Fibroblast of lung (primary cell): Measurements from ENCODE around the gene GRID2IP.

Source experiments
- EZH2 ChIP-seq: IDR thresholded peaks from 2 replicates; pipeline ENCODE4 v1.5.1; 2012; ENCODE audit warnings: low read length, control low read depth, mild to moderate bottlenecking; ENCODE audit errors: missing control alignments
- TF ChIP-seq, protein P1 (sequence below), 2 donors: IDR thresholded peaks in 1 of 2; conservative IDR thresholded peaks in 1 of 2; 1 replicate in 1 of 2; 2 replicates in 1 of 2; pipeline ENCODE4 v1.5.1; 2011 to 2012; ENCODE audit warnings: low read length in 2 of 2, control low read depth in 1 of 2, inconsistent platforms in 1 of 2, low read depth in 1 of 2, mild to moderate bottlenecking in 1 of 2

DNA sequence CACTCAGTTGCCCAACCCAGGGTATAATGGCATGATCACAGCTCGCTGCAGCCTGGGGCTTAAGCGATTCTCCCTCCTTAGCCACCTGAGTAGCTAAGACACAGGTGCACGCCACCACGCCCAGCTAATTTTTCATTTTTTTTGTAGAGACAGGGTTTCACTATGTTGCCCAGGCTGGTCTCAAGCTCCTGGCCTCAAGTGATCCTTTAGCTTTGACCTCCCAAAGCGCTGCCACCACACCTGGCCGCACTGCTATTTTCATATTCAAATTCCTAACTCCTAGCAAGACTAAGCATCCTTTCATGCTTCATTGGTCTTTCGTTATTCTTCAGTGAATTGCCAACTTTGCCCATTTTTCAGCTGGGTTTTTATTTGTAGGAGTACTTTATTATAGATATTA is 73.1 kb downstream of the GRID2IP start:
- TF ChIP-seq, protein P1, sequence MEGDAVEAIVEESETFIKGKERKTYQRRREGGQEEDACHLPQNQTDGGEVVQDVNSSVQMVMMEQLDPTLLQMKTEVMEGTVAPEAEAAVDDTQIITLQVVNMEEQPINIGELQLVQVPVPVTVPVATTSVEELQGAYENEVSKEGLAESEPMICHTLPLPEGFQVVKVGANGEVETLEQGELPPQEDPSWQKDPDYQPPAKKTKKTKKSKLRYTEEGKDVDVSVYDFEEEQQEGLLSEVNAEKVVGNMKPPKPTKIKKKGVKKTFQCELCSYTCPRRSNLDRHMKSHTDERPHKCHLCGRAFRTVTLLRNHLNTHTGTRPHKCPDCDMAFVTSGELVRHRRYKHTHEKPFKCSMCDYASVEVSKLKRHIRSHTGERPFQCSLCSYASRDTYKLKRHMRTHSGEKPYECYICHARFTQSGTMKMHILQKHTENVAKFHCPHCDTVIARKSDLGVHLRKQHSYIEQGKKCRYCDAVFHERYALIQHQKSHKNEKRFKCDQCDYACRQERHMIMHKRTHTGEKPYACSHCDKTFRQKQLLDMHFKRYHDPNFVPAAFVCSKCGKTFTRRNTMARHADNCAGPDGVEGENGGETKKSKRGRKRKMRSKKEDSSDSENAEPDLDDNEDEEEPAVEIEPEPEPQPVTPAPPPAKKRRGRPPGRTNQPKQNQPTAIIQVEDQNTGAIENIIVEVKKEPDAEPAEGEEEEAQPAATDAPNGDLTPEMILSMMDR (conservative IDR thresholded peaks at IDR 0.05 in 1 of 2, IDR thresholded peaks at IDR 0.05 in 1 of 2; ENCODE audit: low read depth in 1 of 2, low read length in 2 of 2): no peak
- no peak for TF ChIP-seq EZH2
